GM23338 (cell line): ENCODE measurements around the gene MICAL1. TPM values are rescaled to one million over a fixed set of nuclear protein-coding genes. Genes with fewer than 3 reads are reported as not detected.

Experiments used
- ATAC-seq: fragments of 200-7000 bp; cut with Tn5 transposase; 3 replicates; pipeline ENCODE4 v1.9.1; 2020
- DNase-seq: peaks from one replicate; pipeline ENCODE4 v3.0.0-alpha.2; 2015; ENCODE audit warnings: low spot score
- H2AFZ ChIP-seq: fragments of 200-600 bp; sonication (generic); 2 replicates; pipeline ENCODE4 v1.8.0; 2016; ENCODE audit warnings: antibody characterized with exemption, mild to moderate bottlenecking, moderate library complexity
- H3F3A ChIP-seq: fragments of 200-600 bp; sonication (generic); replicated peaks from 2 replicates; pipeline ENCODE4 v1.8.0; 2017; ENCODE audit warnings: antibody characterized with exemption, mixed run types, low read depth
- H3K27ac ChIP-seq: fragments of 200-600 bp; sonication (generic); 2 replicates; pipeline ENCODE4 v1.6.1; 2016; ENCODE audit warnings: low read depth
- H3K27me3 ChIP-seq: fragments of 200-600 bp; sonication (generic); 2 replicates; pipeline ENCODE4 v1.8.0; 2016; ENCODE audit warnings: mild to moderate bottlenecking, mixed run types, moderate library complexity; ENCODE audit not compliant: insufficient read depth
- H3K36me3 ChIP-seq: fragments of 200-600 bp; sonication (generic); 2 replicates; pipeline ENCODE4 v1.8.0; 2016; ENCODE audit warnings: mild to moderate bottlenecking; ENCODE audit not compliant: insufficient read depth
- H3K4me1 ChIP-seq: fragments of 200-600 bp; sonication (generic); 2 replicates; pipeline ENCODE4 v1.8.0; 2016; ENCODE audit warnings: mild to moderate bottlenecking, moderate library complexity; ENCODE audit not compliant: insufficient read depth
- H3K4me2 ChIP-seq: fragments of 200-600 bp; sonication (generic); 2 replicates; pipeline ENCODE4 v1.7.1; 2017; ENCODE audit warnings: mixed run types
- H3K4me3 ChIP-seq: fragments of 200-600 bp; sonication (generic); 2 replicates; pipeline ENCODE4 v1.6.1; 2016; ENCODE audit warnings: mixed run types
- H3K79me2 ChIP-seq: fragments of 200-600 bp; sonication (generic); replicated peaks from 2 replicates; pipeline ENCODE4 v1.8.0; 2017; ENCODE audit warnings: mild to moderate bottlenecking; ENCODE audit not compliant: insufficient read depth
- H3K9me2 ChIP-seq: fragments of 200-600 bp; sonication (generic); 2 replicates; pipeline ENCODE4 v1.8.0; 2017; ENCODE audit not compliant: insufficient read depth
- H4K20me1 ChIP-seq: fragments of 200-600 bp; sonication (generic); replicated peaks from 2 replicates; pipeline ENCODE4 v1.8.0; 2017; ENCODE audit warnings: mild to moderate bottlenecking; ENCODE audit not compliant: insufficient read depth
- H3K27ac Mint-ChIP-seq: 2 replicates; pipeline ENCODE4 v1.8.0; 2020; ENCODE audit warnings: inconsistent platforms, mild to moderate bottlenecking, moderate library complexity, mixed read lengths
- H3K27me3 Mint-ChIP-seq: 3 replicates; pipeline ENCODE4 v1.8.0; 2022; ENCODE audit warnings: low read depth, mild to moderate bottlenecking, moderate library complexity, mixed read lengths, inconsistent platforms; ENCODE audit not compliant: insufficient read depth, poor library complexity
- H3K36me3 Mint-ChIP-seq: 3 replicates; pipeline ENCODE4 v1.8.0; 2021; ENCODE audit warnings: low read depth, mild to moderate bottlenecking, inconsistent platforms, moderate library complexity, mixed read lengths
- H3K4me1 Mint-ChIP-seq: 3 replicates; pipeline ENCODE4 v1.8.0; 2020; ENCODE audit warnings: mild to moderate bottlenecking, inconsistent platforms, mixed read lengths
- H3K4me3 Mint-ChIP-seq: 3 replicates; pipeline ENCODE4 v1.8.0; 2021; ENCODE audit warnings: moderate library complexity, mild to moderate bottlenecking, inconsistent platforms, mixed read lengths
- H3K9me3 Mint-ChIP-seq: 3 replicates; pipeline ENCODE4 v1.8.0; 2020; ENCODE audit warnings: moderate library complexity, mild to moderate bottlenecking, inconsistent platforms, mixed read lengths
- CREB1 ChIP-seq: fragments of 250-450 bp; sonication (Bioruptor Pico); IDR thresholded peaks from 2 replicates; pipeline ENCODE4 v1.5.0; 2020; ENCODE audit warnings: low read depth, mild to moderate bottlenecking, moderate library complexity
- ETS1 ChIP-seq: IDR thresholded peaks from 2 replicates; pipeline ENCODE4 v1.6.1; 2016; ENCODE audit warnings: antibody characterized with exemption
- EZH2 ChIP-seq: fragments of 200-600 bp; sonication (generic); IDR thresholded peaks from one replicate; pipeline ENCODE4 v1.8.0; 2017; ENCODE audit warnings: antibody characterized with exemption, mild to moderate bottlenecking, low read depth; ENCODE audit not compliant: unreplicated experiment
- EZH2phosphoT487 ChIP-seq: fragments of 200-600 bp; sonication (generic); IDR thresholded peaks from one replicate; pipeline ENCODE4 v1.8.1; 2018; ENCODE audit warnings: antibody characterized with exemption; ENCODE audit not compliant: unreplicated experiment
- JUNB ChIP-seq: IDR thresholded peaks from one replicate; pipeline ENCODE4 v1.6.1; 2016; ENCODE audit warnings: antibody characterized with exemption; ENCODE audit not compliant: unreplicated experiment
- NANOG ChIP-seq: IDR thresholded peaks from 2 replicates; pipeline ENCODE4 v1.6.1; 2016; ENCODE audit warnings: antibody characterized with exemption, borderline replicate concordance
- POLR2AphosphoS5 ChIP-seq: IDR thresholded peaks from 2 replicates; pipeline ENCODE4 v1.6.1; 2016; ENCODE audit warnings: antibody characterized with exemption, low read depth
- REST ChIP-seq: IDR thresholded peaks from one replicate; pipeline ENCODE4 v1.6.1; 2018; ENCODE audit warnings: antibody characterized with exemption; ENCODE audit not compliant: unreplicated experiment
- STAT1 ChIP-seq: IDR thresholded peaks from one replicate; pipeline ENCODE4 v1.6.1; 2016; ENCODE audit warnings: antibody characterized with exemption; ENCODE audit not compliant: unreplicated experiment
- ZNF114 ChIP-seq: fragments of 250-450 bp; sonication (Bioruptor Pico); IDR thresholded peaks from 2 replicates; pipeline ENCODE4 v1.5.0; 2020; ENCODE audit warnings: mild to moderate bottlenecking, moderate library complexity
- ZNF331 ChIP-seq: fragments of 250-450 bp; sonication (Bioruptor Pico); IDR thresholded peaks from 2 replicates; pipeline ENCODE4 v1.5.0; 2020; ENCODE audit warnings: low read depth, mild to moderate bottlenecking, moderate library complexity
- ZNF462 ChIP-seq: fragments of 250-450 bp; sonication (Bioruptor Pico); IDR thresholded peaks from 2 replicates; pipeline ENCODE4 v1.5.0; 2020; ENCODE audit warnings: mild to moderate bottlenecking, moderate library complexity
- polyA plus RNA-seq: library from polyadenylated mRNA; unstranded; fragments of >200 nt; fragmentation: Nextera tagmentation; extraction: Ambion mirVana; gene quantifications from 2 replicates; pipeline ENCODE4 v1.2.1, GENCODE V29; 2016
- total RNA-seq: library from RNA; depleted of rRNA; stranded (reverse); fragments of >200 nt; shearing (Covaris generic); gene quantifications from 2 replicates; pipeline ENCODE4 v1.2.3, GENCODE V29; 2014

MICAL1 gene
- total and polyA plus RNA-seq, 2 experiments from 2014 or later: 27.8 to 77.8 TPM

- no peak for TF ChIP-seq ZNF114 (CRISPR knock-in tag)
- no peak for TF ChIP-seq POLR2AphosphoS5
- TF ChIP-seq STAT1: no peak
- TF ChIP-seq EZH2: no peak
- Histone ChIP-seq H3F3A (no peaks in the 10 kb centered on the region; the same call in 1 of the 2 replicates), H3K27me3 (peaks cover 14% of the 10 kb centered on the region), H3K4me3 (no peak overlapping the region), H2AFZ (no peak overlapping the region), H3K79me2 (no peaks in the 10 kb centered on the region), H3K36me3 (no peaks in the 10 kb centered on the region), H4K20me1 (no peaks in the 10 kb centered on the region), H3K9me2 (no peaks in the 10 kb centered on the region), H3K27ac (no peak overlapping the region), H3K4me1 (no peaks in the 10 kb centered on the region), H3K4me2 (no peak overlapping the region)
- H3K36me3 Mint-ChIP-seq: no peaks in the 10 kb centered on the region
- no peak overlapping the region for H3K4me3 Mint-ChIP-seq
- no peak overlapping the region for H3K27ac Mint-ChIP-seq
- no peaks in the 10 kb centered on the region; the same call in 2 of the 3 replicates for H3K4me1 Mint-ChIP-seq
- ATAC-seq: no peak
- DNase-seq: no peak
- no peaks in the 10 kb centered on the region for H3K9me3 Mint-ChIP-seq
- peaks cover 8% of the 10 kb centered on the region for H3K27me3 Mint-ChIP-seq
These were observed 19.5 kb downstream of the MICAL1 start for GRCh38 chr6:109436041-109436440.

- Histone ChIP-seq H3K36me3 (no peaks in the 10 kb centered on the region), H3K27me3 (peaks cover 8% of the 10 kb centered on the region), H3K27ac (no peak overlapping the region), H3K79me2 (no peaks in the 10 kb centered on the region), H3F3A (no peaks in the 10 kb centered on the region; the same call in 1 of the 2 replicates), H3K4me1 (no peaks in the 10 kb centered on the region), H3K4me2 (no peak overlapping the region), H3K4me3 (no peak overlapping the region), H4K20me1 (no peaks in the 10 kb centered on the region), H2AFZ (no peak overlapping the region), H3K9me2 (no peaks in the 10 kb centered on the region)
- no peak for DNase-seq
- ATAC-seq: no peak
- no peaks in the 10 kb centered on the region for H3K9me3 Mint-ChIP-seq
- H3K27me3 Mint-ChIP-seq: peaks cover 5% of the 10 kb centered on the region
- no peaks in the 10 kb centered on the region for H3K36me3 Mint-ChIP-seq
- H3K4me1 Mint-ChIP-seq: no peaks in the 10 kb centered on the region; the same call in 2 of the 3 replicates
- no peak overlapping the region for H3K27ac Mint-ChIP-seq
- H3K4me3 Mint-ChIP-seq: no peak overlapping the region
- TF ChIP-seq ZNF462 (CRISPR knock-in tag) (no peak), ETS1 (no peak), POLR2AphosphoS5 (no peak), CREB1 (no peak), ZNF114 (CRISPR knock-in tag) (no peak), JUNB (no peak), NANOG (no peak), ZNF331 (CRISPR knock-in tag) (no peak), EZH2phosphoT487 (no peak), STAT1 (no peak), EZH2 (no peak), REST (no peak)
These were observed 21.1 kb downstream of the MICAL1 start for GRCh38 chr6:109434456-109434855.
